ENCODE data around the gene MYH13. TPM values are rescaled to one million over a fixed set of nuclear protein-coding genes. Genes with fewer than 3 reads are reported as not detected.

MYH13 gene
- total and polyA plus RNA-seq, 10 of the 15 experiments (the other 5 are each of a cell fraction or from before 2014, with no cell fraction given) = 0.01 to 0.04 (median 0.03) TPM; not detected in 4

- TF ChIP-seq, protein P1, sequence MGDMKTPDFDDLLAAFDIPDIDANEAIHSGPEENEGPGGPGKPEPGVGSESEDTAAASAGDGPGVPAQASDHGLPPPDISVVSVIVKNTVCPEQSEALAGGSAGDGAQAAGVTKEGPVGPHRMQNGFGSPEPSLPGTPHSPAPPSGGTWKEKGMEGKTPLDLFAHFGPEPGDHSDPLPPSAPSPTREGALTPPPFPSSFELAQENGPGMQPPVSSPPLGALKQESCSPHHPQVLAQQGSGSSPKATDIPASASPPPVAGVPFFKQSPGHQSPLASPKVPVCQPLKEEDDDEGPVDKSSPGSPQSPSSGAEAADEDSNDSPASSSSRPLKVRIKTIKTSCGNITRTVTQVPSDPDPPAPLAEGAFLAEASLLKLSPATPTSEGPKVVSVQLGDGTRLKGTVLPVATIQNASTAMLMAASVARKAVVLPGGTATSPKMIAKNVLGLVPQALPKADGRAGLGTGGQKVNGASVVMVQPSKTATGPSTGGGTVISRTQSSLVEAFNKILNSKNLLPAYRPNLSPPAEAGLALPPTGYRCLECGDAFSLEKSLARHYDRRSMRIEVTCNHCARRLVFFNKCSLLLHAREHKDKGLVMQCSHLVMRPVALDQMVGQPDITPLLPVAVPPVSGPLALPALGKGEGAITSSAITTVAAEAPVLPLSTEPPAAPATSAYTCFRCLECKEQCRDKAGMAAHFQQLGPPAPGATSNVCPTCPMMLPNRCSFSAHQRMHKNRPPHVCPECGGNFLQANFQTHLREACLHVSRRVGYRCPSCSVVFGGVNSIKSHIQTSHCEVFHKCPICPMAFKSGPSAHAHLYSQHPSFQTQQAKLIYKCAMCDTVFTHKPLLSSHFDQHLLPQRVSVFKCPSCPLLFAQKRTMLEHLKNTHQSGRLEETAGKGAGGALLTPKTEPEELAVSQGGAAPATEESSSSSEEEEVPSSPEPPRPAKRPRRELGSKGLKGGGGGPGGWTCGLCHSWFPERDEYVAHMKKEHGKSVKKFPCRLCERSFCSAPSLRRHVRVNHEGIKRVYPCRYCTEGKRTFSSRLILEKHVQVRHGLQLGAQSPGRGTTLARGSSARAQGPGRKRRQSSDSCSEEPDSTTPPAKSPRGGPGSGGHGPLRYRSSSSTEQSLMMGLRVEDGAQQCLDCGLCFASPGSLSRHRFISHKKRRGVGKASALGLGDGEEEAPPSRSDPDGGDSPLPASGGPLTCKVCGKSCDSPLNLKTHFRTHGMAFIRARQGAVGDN (IDR thresholded peaks at IDR 0.05) = no peak
- TF ChIP-seq REST (IDR thresholded peaks at IDR 0.05; ENCODE audit: low read depth, low read length) (peak; percentile 85), POLR2A (IDR thresholded peaks at IDR 0.05; ENCODE audit: low read depth, low read length) (no peak), TCF12 (IDR thresholded peaks at IDR 0.05; ENCODE audit: low read depth, low read length) (no peak), CBFB (IDR thresholded peaks at IDR 0.05; ENCODE audit: low read depth) (no peak), SKIL (IDR thresholded peaks at IDR 0.05; ENCODE audit: low read depth, poor library complexity, severe bottlenecking) (peak; percentile 77), MAX (IDR thresholded peaks at IDR 0.05; ENCODE audit: low read depth, low read length) (no peak), MEF2A (IDR thresholded peaks at IDR 0.05; ENCODE audit: insufficient read depth, low read depth, low read length) (peak; percentile 91), FOXM1 (IDR thresholded peaks at IDR 0.05; ENCODE audit: low read depth, low read length) (peak; percentile 63; the same call in 1 of the 2 replicates), DPF2 (IDR thresholded peaks at IDR 0.05) (peak; percentile 76; the same call in 1 of the 2 replicates), EP300 (IDR thresholded peaks at IDR 0.05; ENCODE audit: borderline replicate concordance in 1 of 2, control insufficient read depth in 1 of 2, low read depth in 2 of 2, low read length in 2 of 2) (peak; percentile 76 to 80), BCL11A (IDR thresholded peaks at IDR 0.05; ENCODE audit: low read depth, low read length) (peak; percentile 74; the same call in 1 of the 2 replicates)
- TF ChIP-seq, protein P2, sequence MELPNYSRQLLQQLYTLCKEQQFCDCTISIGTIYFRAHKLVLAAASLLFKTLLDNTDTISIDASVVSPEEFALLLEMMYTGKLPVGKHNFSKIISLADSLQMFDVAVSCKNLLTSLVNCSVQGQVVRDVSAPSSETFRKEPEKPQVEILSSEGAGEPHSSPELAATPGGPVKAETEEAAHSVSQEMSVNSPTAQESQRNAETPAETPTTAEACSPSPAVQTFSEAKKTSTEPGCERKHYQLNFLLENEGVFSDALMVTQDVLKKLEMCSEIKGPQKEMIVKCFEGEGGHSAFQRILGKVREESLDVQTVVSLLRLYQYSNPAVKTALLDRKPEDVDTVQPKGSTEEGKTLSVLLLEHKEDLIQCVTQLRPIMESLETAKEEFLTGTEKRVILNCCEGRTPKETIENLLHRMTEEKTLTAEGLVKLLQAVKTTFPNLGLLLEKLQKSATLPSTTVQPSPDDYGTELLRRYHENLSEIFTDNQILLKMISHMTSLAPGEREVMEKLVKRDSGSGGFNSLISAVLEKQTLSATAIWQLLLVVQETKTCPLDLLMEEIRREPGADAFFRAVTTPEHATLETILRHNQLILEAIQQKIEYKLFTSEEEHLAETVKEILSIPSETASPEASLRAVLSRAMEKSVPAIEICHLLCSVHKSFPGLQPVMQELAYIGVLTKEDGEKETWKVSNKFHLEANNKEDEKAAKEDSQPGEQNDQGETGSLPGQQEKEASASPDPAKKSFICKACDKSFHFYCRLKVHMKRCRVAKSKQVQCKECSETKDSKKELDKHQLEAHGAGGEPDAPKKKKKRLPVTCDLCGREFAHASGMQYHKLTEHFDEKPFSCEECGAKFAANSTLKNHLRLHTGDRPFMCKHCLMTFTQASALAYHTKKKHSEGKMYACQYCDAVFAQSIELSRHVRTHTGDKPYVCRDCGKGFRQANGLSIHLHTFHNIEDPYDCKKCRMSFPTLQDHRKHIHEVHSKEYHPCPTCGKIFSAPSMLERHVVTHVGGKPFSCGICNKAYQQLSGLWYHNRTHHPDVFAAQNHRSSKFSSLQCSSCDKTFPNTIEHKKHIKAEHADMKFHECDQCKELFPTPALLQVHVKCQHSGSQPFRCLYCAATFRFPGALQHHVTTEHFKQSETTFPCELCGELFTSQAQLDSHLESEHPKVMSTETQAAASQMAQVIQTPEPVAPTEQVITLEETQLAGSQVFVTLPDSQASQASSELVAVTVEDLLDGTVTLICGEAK (IDR thresholded peaks at IDR 0.05; ENCODE audit: borderline replicate concordance) = no peak
These were observed 121.4 kb downstream of the MYH13 start (continued) for GRCh38 chr17:10251212-10251948.

Data from GM12878 (cell line).